NCI-H187 treated with DMSO at 0.1 percent for 48 hours (cell line): ENCODE results near the gene IRX6.

Source experiments
- DNase-seq: peaks from one replicate; lab custom pipeline; 2025; lab: John Stamatoyannopoulos, UW

IRX6 gene

DNA sequence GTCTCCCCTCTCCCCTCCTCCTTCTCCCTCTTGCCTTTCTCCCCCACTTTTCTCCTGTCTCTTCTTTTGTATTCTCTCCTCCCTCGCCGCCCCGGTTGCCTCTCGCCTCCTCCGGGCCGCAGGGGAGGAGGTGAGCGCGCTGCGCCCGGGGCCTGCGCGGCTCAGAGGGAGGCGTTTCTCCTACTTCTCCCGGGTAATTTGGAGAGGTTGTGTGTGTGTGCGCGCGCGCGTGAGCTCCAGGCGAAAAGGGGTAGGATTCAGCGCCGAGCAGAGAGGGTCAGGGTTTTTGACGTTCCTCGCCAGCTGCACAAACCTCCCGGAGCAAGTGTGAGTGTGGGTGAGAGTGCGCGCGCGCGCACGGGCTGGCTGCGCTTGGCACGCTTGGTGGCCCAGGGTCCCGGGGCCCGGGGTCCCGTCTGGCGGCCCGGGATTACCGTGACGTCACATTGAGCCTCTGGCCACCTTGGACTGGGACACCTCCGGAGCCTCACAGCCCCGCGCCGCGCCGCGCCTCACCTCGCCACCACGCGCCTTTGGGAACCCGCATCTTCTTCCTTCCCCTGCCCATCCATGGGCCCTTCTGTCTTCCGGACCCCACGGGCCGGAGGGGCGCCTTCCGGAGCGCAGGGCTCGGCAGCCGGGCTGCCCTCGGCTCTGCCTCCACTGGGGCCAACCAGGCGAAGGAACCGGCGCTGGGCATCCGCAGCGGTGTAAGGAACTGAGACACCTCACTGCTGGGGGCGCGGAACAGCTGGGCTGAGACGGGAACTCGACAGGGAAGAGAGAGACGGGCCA lies 479 bp downstream of the IRX6 start:
- no peak for DNase-seq

- no peak for DNase-seq
Observed at GRCh38 chr16:55325080-55325447, 1.1 kb downstream of the IRX6 start.

GRCh38 chr16:55325458-55326109 lies 1.6 kb downstream of the IRX6 start:
- no peak for DNase-seq

- no peak for DNase-seq
Observed at GRCh38 chr16:55326261-55327092, 2.5 kb downstream of the IRX6 start.

GRCh38 chr16:55328611-55329569 lies 4.9 kb downstream of the IRX6 start:
- no peak for DNase-seq

DNA sequence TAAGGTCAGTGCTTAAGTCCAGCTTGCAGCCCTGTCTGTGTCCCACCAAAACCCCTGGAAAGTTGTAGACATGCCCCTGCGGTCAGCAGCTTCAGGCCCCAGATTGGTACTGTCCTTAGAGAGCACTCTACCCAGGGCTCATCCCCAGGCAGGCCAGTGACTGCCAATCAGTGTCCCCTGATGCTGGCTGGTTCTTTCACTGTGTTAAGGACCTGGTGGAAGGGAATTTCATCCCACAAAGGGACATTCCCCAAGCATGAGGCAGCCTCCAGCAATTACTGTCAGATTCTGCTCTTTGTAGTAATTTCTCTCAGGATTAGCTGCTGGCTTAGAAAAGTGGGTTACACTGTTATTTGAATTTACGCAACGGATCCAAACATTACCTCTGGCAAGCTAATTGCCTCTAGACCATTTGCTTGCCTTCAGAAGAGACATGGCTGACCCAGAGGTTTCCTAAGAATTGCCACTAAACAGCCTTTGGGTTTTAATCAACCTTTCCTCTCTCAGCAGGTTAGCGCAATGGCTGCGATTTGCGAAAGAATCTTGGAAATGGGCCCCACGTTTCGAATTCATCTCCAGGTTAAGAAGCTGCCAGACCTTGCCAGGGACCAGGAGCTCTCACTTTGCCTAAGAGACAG lies 5.9 kb downstream of the IRX6 start:
- DNase-seq: no peak

DNA sequence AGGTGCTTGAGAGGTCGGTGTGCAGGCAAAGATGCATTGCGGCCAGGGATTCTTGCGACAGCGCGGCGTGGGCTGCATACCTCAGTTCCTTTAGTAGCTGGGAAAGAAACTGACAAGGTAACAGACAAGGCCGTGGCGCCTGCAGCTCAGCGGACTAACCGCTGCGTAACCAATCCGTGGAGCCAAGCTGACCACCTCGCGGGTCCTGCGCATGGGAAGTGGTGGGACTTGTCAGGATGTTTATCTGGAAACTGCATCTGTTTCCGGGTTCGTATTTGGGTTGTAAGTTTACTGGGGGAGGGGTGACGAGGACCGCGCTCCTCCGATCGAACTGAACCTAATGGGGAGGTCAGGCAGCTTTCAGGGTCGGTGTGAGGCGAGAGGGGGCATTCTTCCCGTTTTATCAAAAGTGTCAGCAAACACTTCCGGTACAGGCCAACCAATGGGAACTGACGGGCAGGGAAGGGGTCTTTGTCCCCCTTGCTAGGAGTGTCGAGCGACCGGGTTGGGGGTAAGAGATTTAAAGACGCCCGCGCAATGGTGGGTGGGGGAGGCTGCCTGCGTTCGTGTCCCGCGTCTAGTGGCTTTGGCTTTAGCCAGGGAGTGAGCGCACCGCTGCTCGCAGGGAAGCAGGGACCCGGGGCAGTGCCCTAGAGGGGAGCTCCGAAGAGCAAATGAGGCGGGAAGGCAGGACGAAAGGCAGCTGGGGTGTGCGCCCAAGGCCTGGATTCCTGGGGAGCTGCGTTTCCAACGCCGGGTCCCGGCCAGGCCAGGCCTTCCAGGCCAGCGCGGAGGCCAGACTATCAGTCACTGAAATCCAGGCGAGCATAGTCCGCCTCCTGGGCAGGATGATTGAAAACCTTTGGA lies 7.0 kb downstream of the IRX6 start:
- no peak for DNase-seq

DNA sequence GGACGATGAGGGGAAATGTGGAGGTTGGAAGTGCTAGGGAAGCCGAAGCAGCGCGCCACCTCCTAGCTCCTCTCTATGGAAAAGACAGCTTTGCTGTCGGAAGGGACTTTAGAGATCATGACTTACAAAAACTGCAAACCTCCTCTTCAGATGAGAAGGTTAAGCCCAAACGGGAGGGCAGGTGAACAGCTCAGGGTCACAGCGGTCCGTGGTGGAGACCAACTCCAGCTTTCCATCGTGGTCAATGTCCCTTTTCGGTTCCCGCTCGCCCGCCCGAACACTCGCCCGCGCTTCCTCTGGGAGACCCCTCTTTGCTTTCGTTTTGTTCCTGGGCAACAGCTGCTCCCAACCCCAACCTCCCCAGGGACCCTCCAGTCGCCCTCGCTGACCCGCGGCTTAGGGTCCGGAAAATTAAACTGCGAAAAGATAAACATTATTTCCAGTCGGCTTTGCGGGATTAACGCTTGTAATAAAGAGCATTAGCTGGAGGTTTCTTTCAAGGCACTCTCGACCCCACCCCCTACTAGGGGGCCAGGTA lies 7.7 kb downstream of the IRX6 start:
- no peak for DNase-seq

DNA sequence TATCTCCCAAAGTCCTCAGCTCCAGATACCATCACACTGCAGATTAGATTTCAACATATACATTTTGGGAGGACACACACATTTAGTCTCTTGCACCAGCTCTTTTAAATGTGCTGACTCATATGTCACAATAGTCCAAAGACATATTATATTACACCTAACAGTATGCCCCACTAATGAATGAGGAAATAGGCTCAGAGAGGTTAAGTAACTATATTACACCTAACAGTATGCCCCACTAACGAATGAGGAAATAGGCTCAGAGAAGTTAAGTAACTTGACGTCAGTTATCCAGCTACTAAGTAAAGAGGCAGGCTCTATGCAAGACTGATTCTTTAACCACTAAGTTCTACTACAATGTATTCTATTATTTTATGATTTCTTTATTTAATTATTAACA lies 9.7 kb downstream of the IRX6 start:
- no peak for DNase-seq

DNA sequence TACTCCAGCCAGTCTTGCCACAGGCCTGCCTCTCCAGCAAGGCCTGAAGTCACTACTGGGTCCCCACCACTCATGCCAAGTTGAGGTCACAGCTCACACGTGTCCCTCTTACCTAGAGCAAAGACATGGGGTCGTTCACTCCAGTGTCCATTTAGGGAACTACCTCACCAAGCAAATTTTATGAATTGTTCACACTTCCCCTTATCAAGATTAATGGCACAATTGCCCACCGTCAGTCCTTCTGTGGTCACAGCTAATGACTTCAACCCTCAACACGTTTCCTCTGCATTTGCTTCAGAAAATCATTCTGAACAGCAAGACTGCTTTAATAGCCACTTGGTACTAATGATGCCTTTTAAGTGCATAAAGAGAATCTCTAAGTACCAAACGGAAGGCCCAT lies 14.6 kb downstream of the IRX6 start:
- no peak for DNase-seq

DNA sequence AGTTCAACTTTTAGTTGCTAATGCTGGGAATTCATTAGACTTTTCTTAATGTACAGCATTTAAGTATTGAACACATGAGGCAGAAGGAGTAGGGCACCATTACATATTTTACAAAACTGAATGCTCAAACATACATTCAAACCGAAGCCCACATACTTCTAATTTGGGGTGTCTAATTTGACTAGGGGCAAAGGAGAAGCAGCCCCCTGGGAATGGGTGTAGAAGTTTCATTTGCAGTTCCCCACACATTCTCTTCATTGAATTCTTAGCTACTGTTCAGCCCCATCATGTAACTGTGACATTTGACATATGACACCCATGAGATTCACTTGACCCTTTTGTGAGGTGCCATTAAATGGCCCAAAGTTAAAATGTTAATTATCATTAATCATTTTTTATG lies 16.4 kb downstream of the IRX6 start:
- no peak for DNase-seq

GRCh38 chr16:55341681-55342080 lies 17.7 kb downstream of the IRX6 start:
- no peak for DNase-seq

DNA sequence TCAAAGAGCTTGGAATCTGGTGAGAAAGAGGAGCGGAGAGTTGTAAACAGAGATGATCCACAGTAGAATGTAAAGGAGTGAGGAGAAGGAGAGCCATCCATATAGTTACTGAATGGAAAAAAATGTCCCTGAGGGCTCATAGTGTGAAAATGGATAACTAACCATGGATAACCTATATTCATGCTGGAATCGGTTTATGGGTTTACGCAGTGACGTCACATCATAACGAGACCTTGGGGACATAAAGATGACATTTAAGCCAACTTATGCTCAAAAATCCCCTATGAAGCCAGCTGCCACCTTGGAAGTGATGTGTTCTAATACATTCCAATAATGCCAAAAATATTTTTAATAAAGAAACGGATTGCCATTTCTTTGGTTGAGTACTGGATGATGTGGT lies 22.5 kb downstream of the IRX6 start:
- no peak for DNase-seq

DNA sequence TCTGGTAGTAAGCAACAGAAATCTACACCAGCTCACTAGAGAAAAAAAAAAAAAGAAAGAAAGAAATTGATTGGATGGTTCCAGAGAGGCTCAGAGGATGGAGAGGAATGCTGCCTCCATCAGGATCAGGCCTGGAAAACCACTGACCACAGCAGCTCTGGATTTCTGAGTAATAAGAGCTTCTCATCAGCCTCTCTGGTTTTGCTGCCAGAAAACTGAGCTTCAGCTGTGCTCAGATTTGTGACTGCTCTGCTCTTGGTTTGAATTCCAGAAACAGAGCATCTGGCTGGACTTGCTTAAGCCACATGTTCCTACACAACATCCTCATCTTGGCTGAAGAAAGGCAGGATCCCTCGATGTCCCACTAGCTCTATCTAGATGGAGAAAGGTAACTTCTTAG lies 25.9 kb downstream of the IRX6 start:
- DNase-seq: no peak

GRCh38 chr16:55350984-55351383 lies 27.0 kb downstream of the IRX6 start:
- DNase-seq: no peak

GRCh38 chr16:55351936-55352335 lies 27.9 kb downstream of the IRX6 start:
- DNase-seq: no peak

- no peak for DNase-seq
Observed at GRCh38 chr16:55357241-55357640, 33.2 kb downstream of the IRX6 start.

GRCh38 chr16:55359946-55360345 lies 35.9 kb downstream of the IRX6 start:
- no peak for DNase-seq

DNA sequence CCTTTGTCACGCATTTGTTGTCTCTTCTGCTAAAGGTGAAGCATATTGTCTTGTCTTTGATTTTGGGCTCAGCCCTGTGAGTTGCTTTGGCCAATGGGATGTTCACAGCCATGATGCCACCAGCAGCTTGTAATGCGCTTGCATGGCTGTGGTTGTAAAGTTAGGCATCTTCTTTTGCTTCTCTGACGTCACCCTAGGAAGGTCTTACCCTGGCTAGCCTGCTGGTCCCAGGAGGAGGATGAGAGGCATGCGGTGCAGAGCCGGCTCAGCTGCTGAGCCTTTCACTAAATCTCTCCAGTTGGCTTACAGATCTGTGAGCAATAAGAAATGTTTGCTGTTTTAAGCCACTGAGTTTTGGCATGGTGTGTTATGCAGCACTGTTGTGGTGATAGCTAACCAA lies 40.8 kb downstream of the IRX6 start:
- no peak for DNase-seq

DNA sequence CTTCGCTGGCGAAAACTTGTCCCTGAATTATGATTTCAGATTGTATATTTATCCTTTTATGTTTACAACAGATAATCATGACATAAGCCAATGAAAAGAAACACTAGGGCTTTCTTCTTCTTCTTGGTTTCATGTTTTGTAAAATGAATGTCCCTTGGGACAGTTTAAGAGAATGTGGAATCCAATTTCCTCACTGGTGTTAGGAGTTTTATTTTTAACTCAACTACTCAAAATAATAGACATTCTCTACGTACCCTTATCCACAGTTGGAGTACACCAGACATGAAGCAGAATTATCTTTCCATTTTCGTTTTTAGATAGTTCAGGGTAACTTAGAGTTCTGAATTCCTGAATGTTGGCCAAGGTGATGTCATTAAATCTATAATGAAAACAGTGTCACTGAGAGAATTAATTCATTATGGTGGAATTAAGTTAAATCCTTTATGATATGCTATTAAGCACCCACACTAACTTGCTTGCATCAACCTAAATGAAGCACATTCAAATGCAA lies 43.4 kb downstream of the IRX6 start:
- DNase-seq: no peak
